NB4 (cell line): ENCODE results near the gene CHAC1.

ENCODE experiments used
- DNase-seq: peaks from one replicate; pipeline ENCODE4 v3.0.0; 2010; ENCODE audit warnings: low read depth
- H3K4me3 ChIP-seq: one replicate; pipeline ENCODE4 v1.5.1; 2011; ENCODE audit warnings: mild to moderate bottlenecking, low read depth, low read length, moderate library complexity
- CTCF ChIP-seq: IDR thresholded peaks from one replicate; pipeline ENCODE4 v1.5.1; 2012; ENCODE audit warnings: low read depth, low read length
- MAX ChIP-seq: IDR thresholded peaks from 2 replicates; pipeline ENCODE4 v1.6.1; 2011; ENCODE audit warnings: low read depth, low read length
- MYC ChIP-seq: IDR thresholded peaks from 2 replicates; pipeline ENCODE4 v1.6.1; 2011; ENCODE audit warnings: low read depth, low read length
- POLR2A ChIP-seq: IDR thresholded peaks from 2 replicates; pipeline ENCODE4 v1.6.1; 2011; ENCODE audit warnings: mild to moderate bottlenecking; ENCODE audit not compliant: insufficient read length; ENCODE audit errors: extremely low read depth

The CHAC1 gene

DNA sequence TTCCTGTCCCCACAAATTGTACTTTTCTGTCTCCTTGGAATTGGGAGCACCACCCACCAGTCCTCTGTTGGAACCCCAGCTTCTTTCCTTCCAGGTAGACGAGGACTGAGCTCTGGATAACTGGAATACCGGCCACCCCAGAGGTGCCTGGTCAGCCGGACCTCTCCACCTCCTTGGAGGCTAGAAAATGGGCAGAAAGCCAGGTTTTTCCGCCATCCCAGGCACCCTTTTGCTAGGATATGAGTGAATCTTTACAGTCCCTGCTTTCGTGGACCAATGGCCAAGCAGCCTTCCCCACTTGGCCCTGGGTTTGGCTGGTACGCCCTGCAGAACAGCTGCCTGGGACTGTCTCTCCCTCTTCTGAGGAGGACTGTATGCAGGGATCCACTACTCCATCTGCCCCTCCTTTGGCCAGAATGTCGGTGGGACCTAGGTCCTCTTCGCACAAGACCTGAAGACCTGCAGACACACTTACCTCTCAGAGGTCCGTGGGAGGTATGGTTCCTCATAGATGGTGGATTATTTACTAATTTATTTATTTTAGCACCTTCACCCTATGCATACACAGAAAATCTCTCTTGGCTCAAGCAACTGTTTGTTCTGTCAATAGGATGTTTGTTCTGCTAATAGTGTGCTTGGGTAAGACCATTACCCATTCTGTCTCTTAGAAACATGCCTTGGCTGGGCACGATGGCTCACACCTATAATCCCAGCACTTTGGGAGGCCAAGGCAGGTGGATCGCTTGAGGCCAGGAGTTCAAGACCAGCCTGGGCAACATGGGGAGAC lies 8.6 kb upstream of the CHAC1 start:
- no peak for TF ChIP-seq POLR2A
- TF ChIP-seq MAX: no peak
- no peak for TF ChIP-seq CTCF
- no peak for TF ChIP-seq MYC
- no peak overlapping the region for H3K4me3 ChIP-seq
- DNase-seq: no peak

DNA sequence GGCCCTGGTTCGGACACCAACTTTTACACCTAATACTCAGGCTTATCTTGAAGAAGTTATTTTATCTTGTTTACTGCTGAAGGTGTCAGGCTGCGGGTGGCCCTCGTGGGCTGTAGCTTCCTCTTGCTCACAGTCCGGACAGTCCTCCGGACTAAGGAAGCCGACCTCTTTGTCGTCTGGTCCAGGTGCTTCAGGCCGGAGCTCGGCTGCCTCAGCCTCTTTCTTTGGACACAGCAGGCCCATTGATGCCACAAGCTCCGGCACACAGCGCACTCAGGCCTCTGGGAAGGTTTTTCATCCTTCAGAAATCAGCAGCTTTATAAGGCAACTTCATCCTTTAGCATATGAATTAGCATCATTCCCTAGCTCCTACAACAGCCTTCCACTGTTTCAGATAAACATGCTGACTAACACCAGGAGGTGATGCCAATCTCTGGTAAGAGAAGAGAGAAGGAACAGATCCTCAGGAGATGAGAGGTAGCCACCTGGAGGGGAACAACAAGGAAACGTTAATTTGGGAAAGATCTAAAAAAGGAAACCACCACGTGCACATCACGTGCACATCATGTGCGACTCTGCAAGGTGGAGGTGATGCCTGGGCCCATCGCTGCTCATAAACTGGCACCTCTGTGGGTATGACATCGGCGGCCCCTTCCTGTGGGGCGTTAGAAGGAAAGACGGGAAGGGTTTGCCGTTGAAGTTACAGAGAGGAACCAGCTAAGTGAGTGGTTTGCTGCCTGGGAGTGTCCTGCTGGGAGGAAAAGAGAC lies 4.4 kb upstream of the CHAC1 start:
- H3K4me3 ChIP-seq: no peak overlapping the region
- TF ChIP-seq MAX (no peak), POLR2A (no peak), CTCF (no peak), MYC (no peak)
- DNase-seq: no peak

- TF ChIP-seq POLR2A (no peak), CTCF (no peak), MYC (no peak), MAX (no peak)
- no peak for DNase-seq
- no peak overlapping the region for H3K4me3 ChIP-seq
These were observed 3.5 kb upstream of the CHAC1 start for GRCh38 chr15:40949756-40950207.

- TF ChIP-seq MYC: no peak
- no peak for TF ChIP-seq POLR2A
- TF ChIP-seq MAX: no peak
- TF ChIP-seq CTCF: no peak
- H3K4me3 ChIP-seq: no peak overlapping the region
- DNase-seq: no peak
These were observed 1.5 kb upstream of the CHAC1 start for GRCh38 chr15:40951764-40952163.

DNA sequence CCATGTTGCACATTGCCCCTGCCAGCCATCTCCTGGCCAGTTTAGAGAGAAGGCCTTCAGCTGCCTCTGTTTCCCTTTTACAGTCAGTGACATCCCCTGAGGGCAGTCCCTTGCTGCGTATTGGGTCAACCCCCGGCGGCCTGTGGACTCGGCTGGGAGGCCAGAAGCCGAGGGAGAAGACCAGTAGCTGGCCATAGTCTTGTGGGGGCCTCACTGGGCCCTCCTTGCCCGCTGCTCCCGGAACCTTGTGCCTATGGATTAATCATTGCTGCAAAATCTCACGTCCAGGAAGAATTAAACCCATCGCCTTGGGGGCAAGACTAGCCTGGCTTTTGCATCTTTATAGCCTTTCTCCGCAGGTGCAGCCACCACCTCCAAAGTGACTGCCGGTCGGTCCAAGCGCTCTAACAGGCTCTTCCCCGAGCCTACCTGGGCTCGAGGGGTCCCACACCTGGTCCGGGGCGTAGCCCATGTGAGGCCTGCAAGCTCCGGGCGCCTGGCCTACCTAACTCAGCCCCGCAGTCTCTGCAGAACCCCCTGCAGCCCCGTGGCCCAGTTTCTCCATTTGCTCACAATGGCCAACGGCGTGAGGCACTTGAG lies 870 bp upstream of the CHAC1 start:
- TF ChIP-seq MAX (no peak), POLR2A (no peak), CTCF (no peak)
- DNase-seq: no peak
- no peak overlapping the region for H3K4me3 ChIP-seq
